DLD1 (cell line): ENCODE results near the gene RGS7BP.

ENCODE experiments used
- in situ Hi-C: cut with HindIII; loops from 2 replicates; pipeline ENCODE4 v1.10.0; 2017; ENCODE audit warnings: low sequenced_read_pairs

The RGS7BP gene

DNA sequence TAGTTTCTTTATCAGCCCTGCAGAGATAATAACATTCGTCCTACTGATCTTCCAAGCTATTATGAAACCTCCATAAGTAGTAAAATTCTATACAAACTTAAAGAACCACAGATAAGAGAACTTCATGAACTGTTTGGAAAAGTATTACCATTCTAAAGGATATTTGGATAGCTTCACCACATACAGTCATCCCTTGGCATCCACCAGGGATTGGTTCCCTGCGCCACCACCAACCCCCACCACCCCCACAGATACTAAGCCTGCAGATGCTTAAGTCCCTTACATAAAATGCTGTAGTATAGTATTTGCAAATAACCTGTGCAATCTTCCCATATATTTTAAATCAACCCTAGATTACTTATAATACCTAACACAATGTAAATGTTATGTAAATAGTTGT, 123.1 kb downstream of the RGS7BP start:
- in situ Hi-C loops = no loop called here

GRCh38 chr5:64629841-64630240, 124.0 kb downstream of the RGS7BP start:
- in situ Hi-C loops = no loop called here

- in situ Hi-C loops = no loop called here
These were observed 126.4 kb downstream of the RGS7BP start for GRCh38 chr5:64632251-64632650.

DNA sequence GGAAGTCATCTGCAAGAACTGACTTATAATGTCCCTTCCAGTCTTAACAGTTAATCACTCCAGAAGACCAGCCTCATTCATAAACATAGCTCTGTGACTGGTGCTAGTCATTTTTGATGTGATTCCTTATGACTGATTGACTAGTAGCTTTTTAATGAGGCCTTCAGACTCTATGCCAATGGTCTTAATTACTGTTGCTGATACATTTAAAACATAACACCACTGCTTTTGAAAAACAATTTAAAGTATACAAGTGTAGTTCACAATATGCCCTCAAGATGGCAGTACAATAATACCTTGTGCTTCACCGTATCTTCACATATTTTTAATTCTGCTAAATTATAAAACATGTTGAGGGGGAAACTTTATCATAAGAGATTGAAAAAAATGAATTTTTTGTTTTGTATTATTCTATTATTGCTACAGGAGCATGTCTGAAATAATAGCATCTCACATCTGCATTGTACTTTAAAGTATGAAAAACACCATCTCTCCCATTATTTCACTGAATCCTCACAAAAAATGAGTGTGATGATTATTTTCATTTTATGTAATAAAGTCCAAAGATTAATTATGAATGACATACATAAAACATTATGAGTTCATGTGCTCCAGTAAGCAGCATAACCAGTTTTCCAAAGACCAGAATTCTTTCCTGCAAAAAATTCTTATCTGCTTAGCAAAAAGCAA, 129.3 kb downstream of the RGS7BP start:
- in situ Hi-C loops = no loop called here

- in situ Hi-C loops = no loop called here
These were observed 131.3 kb downstream of the RGS7BP start for GRCh38 chr5:64637144-64637543.

DNA sequence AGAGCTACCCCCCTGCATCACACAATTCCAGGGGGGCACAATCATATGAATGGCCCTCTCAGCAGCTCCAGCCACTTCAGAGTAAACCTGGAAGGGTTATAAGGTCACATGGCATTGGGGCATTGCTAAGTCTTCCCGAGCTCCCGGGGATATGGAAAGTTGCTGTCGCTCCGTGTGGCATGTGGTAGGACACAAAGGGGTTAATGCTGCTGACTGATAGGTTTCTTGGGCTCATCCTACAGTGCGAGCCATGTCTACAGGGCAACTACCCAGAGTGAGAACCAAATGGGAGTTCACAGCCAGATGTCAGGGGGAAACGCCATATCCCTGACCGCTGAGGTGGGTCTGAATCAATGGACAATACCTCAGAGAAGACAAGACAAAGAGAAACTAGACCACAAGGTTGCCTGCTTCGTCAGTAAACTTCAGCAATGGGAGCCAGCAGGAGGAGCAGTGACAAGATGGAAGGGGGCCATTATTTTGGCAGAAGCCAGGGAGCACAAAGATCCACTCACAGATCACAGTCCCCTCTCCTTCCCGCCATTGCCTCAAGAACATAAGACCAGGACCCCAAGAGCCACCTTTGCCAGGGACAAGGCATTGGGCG, 132.1 kb downstream of the RGS7BP start:
- in situ Hi-C loops = no loop called here

- in situ Hi-C loops = no loop called here
These were observed 139.0 kb downstream of the RGS7BP start for GRCh38 chr5:64644831-64645230.

DNA sequence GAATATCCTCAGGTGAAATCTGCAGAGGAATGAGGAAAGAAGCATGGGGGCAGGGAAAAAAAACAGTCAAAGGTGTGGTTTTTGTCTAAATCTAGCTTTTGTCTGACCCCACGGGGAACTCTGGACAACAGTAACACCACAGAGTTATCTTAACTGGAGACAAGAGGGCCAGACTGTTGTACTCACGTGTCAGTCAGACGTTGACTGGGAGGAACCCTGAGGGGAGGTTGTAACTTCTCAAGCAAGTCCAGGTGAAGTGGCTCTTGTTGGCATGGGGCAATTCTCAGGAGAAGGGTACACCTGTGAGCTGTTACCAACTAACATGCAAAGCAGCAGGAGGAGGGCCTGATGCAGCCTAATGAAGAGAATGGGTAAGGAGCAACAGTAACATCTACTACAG, 140.4 kb downstream of the RGS7BP start:
- in situ Hi-C loops = no loop called here

DNA sequence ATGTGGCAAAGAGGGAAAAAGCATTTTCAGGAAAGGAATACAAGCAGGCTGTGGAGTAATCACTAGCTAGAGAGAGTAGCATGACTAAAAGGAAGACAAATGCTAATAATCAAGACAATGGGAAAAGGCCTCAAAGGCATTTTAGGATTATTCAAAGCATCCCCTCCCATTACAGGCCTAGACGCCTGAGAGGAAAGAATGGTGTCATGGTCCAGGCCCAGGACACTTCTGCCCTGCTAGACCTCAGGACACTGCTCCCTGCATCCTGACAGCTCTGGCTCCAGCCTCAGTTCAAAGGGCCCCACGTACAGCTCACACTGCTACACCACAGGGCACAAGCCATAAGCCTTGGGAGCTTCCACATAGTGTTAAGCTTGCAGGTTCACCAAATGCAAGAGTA, 143.7 kb downstream of the RGS7BP start:
- in situ Hi-C loops = no loop called here

- in situ Hi-C loops = no loop called here
These were observed 148.1 kb downstream of the RGS7BP start for GRCh38 chr5:64653766-64654560.

DNA sequence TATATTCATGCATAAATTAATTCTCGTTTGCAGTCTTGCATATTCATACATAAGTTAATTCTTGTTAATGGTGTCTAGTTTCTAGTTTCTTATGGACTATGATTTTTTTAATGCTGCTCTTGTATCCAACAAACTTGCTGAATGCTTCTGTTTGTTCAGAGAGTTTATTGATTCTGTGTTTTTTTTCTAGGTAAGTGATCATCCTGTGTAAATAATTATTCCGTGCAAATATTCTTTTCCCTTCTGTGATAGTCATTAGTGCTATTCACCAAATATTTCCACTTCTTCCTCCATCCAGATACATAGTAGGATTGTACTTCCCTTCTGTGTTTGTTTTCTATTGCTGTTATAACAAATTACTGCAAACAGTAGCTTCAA, 148.7 kb downstream of the RGS7BP start:
- in situ Hi-C loops = no loop called here

DNA sequence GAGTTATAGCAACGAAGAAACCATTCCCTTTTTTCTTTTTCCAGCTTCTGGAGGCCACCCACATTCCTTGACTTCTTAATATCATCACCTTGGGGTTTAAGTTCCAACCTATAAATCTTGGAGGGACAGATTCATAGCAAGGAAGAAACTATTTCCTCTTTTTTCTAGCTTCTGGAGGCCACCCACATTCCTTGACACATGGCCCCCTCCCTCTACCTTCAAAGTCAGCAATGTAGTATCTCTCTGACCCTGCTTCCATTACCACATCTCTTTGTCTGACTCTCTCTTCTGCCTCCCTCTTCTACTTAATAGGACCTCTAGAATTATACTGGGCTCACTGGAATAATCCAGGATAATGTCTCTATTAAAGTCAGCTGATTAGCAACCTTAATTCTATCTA, 149.8 kb downstream of the RGS7BP start:
- in situ Hi-C loops = no loop called here

DNA sequence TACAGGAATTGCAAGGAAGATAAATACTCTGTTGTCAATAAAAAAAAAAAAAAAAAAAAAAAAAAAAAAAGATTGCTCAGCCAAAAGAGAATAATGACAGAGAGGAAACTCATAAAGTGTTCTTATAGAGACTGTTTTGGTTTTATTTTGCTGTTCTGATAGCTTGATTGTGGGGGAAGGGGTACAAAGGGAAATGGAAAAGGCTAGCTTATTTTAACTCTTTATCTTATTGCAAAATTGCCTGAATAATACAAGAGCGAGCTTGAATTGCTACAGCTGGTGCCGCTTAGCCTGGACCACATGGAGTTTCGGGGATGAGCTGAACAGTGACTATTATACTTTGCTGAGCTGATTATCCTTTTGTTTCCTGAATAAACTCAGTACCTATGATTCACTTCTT, 153.5 kb downstream of the RGS7BP start:
- in situ Hi-C loops = no loop called here
